Brain pericyte (primary cell): Measurements from ENCODE around the gene GPATCH2.
"Not testable (repeated sequence)": the region's sequence is repeated elsewhere in the genome, so short reads cannot be mapped to it uniquely, and the experiment has no call there.

ENCODE experiments used
- DNase-seq: peaks from one replicate; pipeline ENCODE4 v3.0.0-alpha.2; 2012; ENCODE audit warnings: low read depth, low spot score

GPATCH2 gene

GRCh38 chr1:217449370-217449769, 181.5 kb downstream of the GPATCH2 start:
- DNase-seq, result no peak

GRCh38 chr1:217443845-217444244, 187.0 kb downstream of the GPATCH2 start:
- DNase-seq, result no peak

- DNase-seq, result no peak
These were observed 193.5 kb downstream of the GPATCH2 start for GRCh38 chr1:217437376-217437775.

- no peak for DNase-seq
These were observed 195.7 kb downstream of the GPATCH2 start for GRCh38 chr1:217435204-217435603.

- DNase-seq, result no peak
These were observed 197.2 kb downstream of the GPATCH2 start for GRCh38 chr1:217433664-217434063.

GRCh38 chr1:217432339-217432738, 198.6 kb downstream of the GPATCH2 start:
- no peak for DNase-seq

- no peak for DNase-seq
These were observed 199.5 kb downstream of the GPATCH2 start for GRCh38 chr1:217431395-217431794.

- no peak for DNase-seq
These were observed 205.5 kb downstream of the GPATCH2 start for GRCh38 chr1:217425422-217425821.

- no peak for DNase-seq
These were observed 211.7 kb downstream of the GPATCH2 start for GRCh38 chr1:217419194-217419551.

- DNase-seq, result no peak
These were observed 212.4 kb downstream of the GPATCH2 start for GRCh38 chr1:217418269-217419193.

GRCh38 chr1:217417363-217417762, 213.5 kb downstream of the GPATCH2 start:
- DNase-seq, result no peak

GRCh38 chr1:217407534-217408001, 223.3 kb downstream of the GPATCH2 start:
- DNase-seq, result no peak

- DNase-seq, result no peak
These were observed 227.7 kb downstream of the GPATCH2 start for GRCh38 chr1:217403026-217403720.

GRCh38 chr1:217402301-217402700, 228.6 kb downstream of the GPATCH2 start:
- no peak for DNase-seq

GRCh38 chr1:217393896-217394295, 237.0 kb downstream of the GPATCH2 start:
- DNase-seq, result no peak

- DNase-seq, result no peak
These were observed 238.4 kb downstream of the GPATCH2 start for GRCh38 chr1:217392441-217392840.

GRCh38 chr1:217389895-217390294, 241.0 kb downstream of the GPATCH2 start:
- no peak for DNase-seq

GRCh38 chr1:217388522-217389065, 242.3 kb downstream of the GPATCH2 start:
- no peak for DNase-seq

- DNase-seq, result not testable (repeated sequence)
These were observed 249.1 kb downstream of the GPATCH2 start for GRCh38 chr1:217381773-217382172.

- DNase-seq, result not testable (repeated sequence)
These were observed 251.1 kb downstream of the GPATCH2 start for GRCh38 chr1:217379804-217380203.

- no peak for DNase-seq
These were observed 251.6 kb downstream of the GPATCH2 start for GRCh38 chr1:217379336-217379735.
